Esophagus mucosa (tissue), 1 donor: ENCODE measurements around the gene SNTG2. TPM values are rescaled to one million over a fixed set of nuclear protein-coding genes. Genes with fewer than 3 reads are reported as not detected.
"Not testable (repeated sequence)": the region's sequence is repeated elsewhere in the genome, so short reads cannot be mapped to it uniquely, and the experiment has no call there.

ENCODE experiments used
- ATAC-seq: fragments of 200-7000 bp; cut with Tn5 transposase; one replicate; pipeline ENCODE4 v1.9.1; 2020
- total RNA-seq: library from RNA; stranded (reverse); gene quantifications from one replicate; pipeline ENCODE4 v1.2.4, GENCODE V29; 2023
- donor health status: DM: yes; HTN: yes; CAD: no.

The SNTG2 gene
- total RNA-seq, 1 donor from 2014 or later: 0.60 TPM

- ATAC-seq: no peak
Observed at GRCh38 chr2:1207962-1208510, 257.4 kb downstream of the SNTG2 start.

GRCh38 chr2:1208522-1208921 lies 257.9 kb downstream of the SNTG2 start:
- no peak for ATAC-seq

GRCh38 chr2:1209246-1209645 lies 258.6 kb downstream of the SNTG2 start:
- ATAC-seq: no peak

GRCh38 chr2:1209761-1210160 lies 259.1 kb downstream of the SNTG2 start:
- no peak for ATAC-seq

GRCh38 chr2:1210352-1210751 lies 259.7 kb downstream of the SNTG2 start:
- no peak for ATAC-seq

- no peak for ATAC-seq
Observed at GRCh38 chr2:1219901-1220573, 269.4 kb downstream of the SNTG2 start.

- no peak for ATAC-seq
Observed at GRCh38 chr2:1222056-1222455, 271.4 kb downstream of the SNTG2 start.

GRCh38 chr2:1223791-1224190 lies 273.1 kb downstream of the SNTG2 start:
- no peak for ATAC-seq

GRCh38 chr2:1224901-1225300 lies 274.3 kb downstream of the SNTG2 start:
- no peak for ATAC-seq

- no peak for ATAC-seq
Observed at GRCh38 chr2:1226766-1227165, 276.1 kb downstream of the SNTG2 start.

GRCh38 chr2:1227274-1227900 lies 276.7 kb downstream of the SNTG2 start:
- no peak for ATAC-seq

GRCh38 chr2:1229596-1229995 lies 278.9 kb downstream of the SNTG2 start:
- ATAC-seq: not testable (repeated sequence)

GRCh38 chr2:1230155-1230893 lies 279.7 kb downstream of the SNTG2 start:
- ATAC-seq: no peak

- ATAC-seq: no peak
Observed at GRCh38 chr2:1231466-1232063, 280.9 kb downstream of the SNTG2 start.

GRCh38 chr2:1233281-1233680 lies 282.6 kb downstream of the SNTG2 start:
- no peak for ATAC-seq

- no peak for ATAC-seq
Observed at GRCh38 chr2:1234731-1235308, 284.2 kb downstream of the SNTG2 start.

- ATAC-seq: no peak
Observed at GRCh38 chr2:1235806-1236205, 285.2 kb downstream of the SNTG2 start.

- ATAC-seq: no peak
Observed at GRCh38 chr2:1236606-1237005, 286.0 kb downstream of the SNTG2 start.

- ATAC-seq: no peak
Observed at GRCh38 chr2:1237783-1238182, 287.1 kb downstream of the SNTG2 start.

GRCh38 chr2:1238598-1239138 lies 288.0 kb downstream of the SNTG2 start:
- ATAC-seq: no peak

GRCh38 chr2:1245193-1245592 lies 294.5 kb downstream of the SNTG2 start:
- no peak for ATAC-seq

GRCh38 chr2:1246239-1246638 lies 295.6 kb downstream of the SNTG2 start:
- ATAC-seq: no peak
